KOPT-K1 (cell line): ENCODE data around the gene CCS.
A peak's percentile ranks its signal among the peaks of the same experiment; 100 is the strongest.
"Not testable (repeated sequence)": the region's sequence is repeated elsewhere in the genome, so short reads cannot be mapped to it uniquely, and the experiment has no call there.

Source experiments
- H3K27ac ChIP-seq: fragments of 200-600 bp; sonication (generic); 2 replicates; pipeline ENCODE4 v1.5.1; 2016; ENCODE audit warnings: antibody characterized with exemption, mild to moderate bottlenecking, low read depth, low read length; ENCODE audit not compliant: poor library complexity, severe bottlenecking
- H3K36me3 ChIP-seq: fragments of 200-600 bp; sonication (generic); 2 replicates; pipeline ENCODE4 v1.5.1; 2017; ENCODE audit warnings: antibody characterized with exemption, mild to moderate bottlenecking, low read length, moderate library complexity; ENCODE audit not compliant: insufficient read depth
- H3K9me3 ChIP-seq: fragments of 200-600 bp; sonication (generic); 2 replicates; pipeline ENCODE4 v1.5.1; 2017; ENCODE audit warnings: antibody characterized with exemption, low read length, mild to moderate bottlenecking; ENCODE audit not compliant: insufficient read depth, poor library complexity, severe bottlenecking

CCS gene

GRCh38 chr11:66598993-66599392 is 6.0 kb downstream of the CCS start:
- peaks cover 44% of the 10 kb centered on the region for H3K36me3 ChIP-seq
- no peak overlapping the region for H3K27ac ChIP-seq
- no peaks in the 10 kb centered on the region for H3K9me3 ChIP-seq

- peaks cover 56% of the 10 kb centered on the region for H3K36me3 ChIP-seq
- no peaks in the 10 kb centered on the region for H3K9me3 ChIP-seq
- H3K27ac ChIP-seq = no peak overlapping the region
Measured at GRCh38 chr11:66600219-66600618, 7.2 kb downstream of the CCS start.

- Histone ChIP-seq H3K36me3 (peaks cover 61% of the 10 kb centered on the region), H3K27ac (no peak overlapping the region), H3K9me3 (no peaks in the 10 kb centered on the region)
Measured at GRCh38 chr11:66600631-66601233, 7.7 kb downstream of the CCS start.

- H3K36me3 ChIP-seq = peaks cover 70% of the 10 kb centered on the region
- H3K9me3 ChIP-seq = no peaks in the 10 kb centered on the region
- no peak overlapping the region for H3K27ac ChIP-seq
Measured at GRCh38 chr11:66603072-66603471, 10.1 kb downstream of the CCS start.

- H3K36me3 ChIP-seq = peaks cover 64% of the 10 kb centered on the region
- H3K9me3 ChIP-seq = no peaks in the 10 kb centered on the region
- no peak overlapping the region for H3K27ac ChIP-seq
Measured at GRCh38 chr11:66604155-66604554, 11.2 kb downstream of the CCS start.

GRCh38 chr11:66606608-66607007 is 13.6 kb downstream of the CCS start:
- H3K27ac ChIP-seq, H3K9me3 ChIP-seq: not testable (repeated sequence)
- peaks cover 39% of the 10 kb centered on the region for H3K36me3 ChIP-seq

GRCh38 chr11:66607126-66607834 is 14.3 kb downstream of the CCS start:
- no peaks in the 10 kb centered on the region for H3K9me3 ChIP-seq
- no peak overlapping the region for H3K27ac ChIP-seq
- H3K36me3 ChIP-seq = peaks cover 34% of the 10 kb centered on the region

- H3K9me3 ChIP-seq = no peaks in the 10 kb centered on the region
- peaks cover 16% of the 10 kb centered on the region; the same call in 1 of the 2 replicates for H3K36me3 ChIP-seq
- H3K27ac ChIP-seq = peak overlapping the region; percentile 73
Measured at GRCh38 chr11:66609721-66610617, 17.0 kb downstream of the CCS start.

- no peak overlapping the region for H3K27ac ChIP-seq
- no peaks in the 10 kb centered on the region for H3K9me3 ChIP-seq
- peaks cover 5% of the 10 kb centered on the region for H3K36me3 ChIP-seq
Measured at GRCh38 chr11:66612458-66612857, 19.5 kb downstream of the CCS start.

- Histone ChIP-seq H3K9me3 (no peaks in the 10 kb centered on the region), H3K36me3 (peaks cover 21% of the 10 kb centered on the region), H3K27ac (no peak overlapping the region)
Measured at GRCh38 chr11:66614073-66614472, 21.1 kb downstream of the CCS start.

GRCh38 chr11:66616379-66617154 is 23.6 kb downstream of the CCS start, which contains the start of gene RBM14:
Gene RBM14 (plus strand): TSS chr11:66616630. CDS start chr11:66616721, 91 bp downstream.
- Histone ChIP-seq H3K9me3 (no peaks in the 10 kb centered on the region), H3K36me3 (peaks cover 46% of the 10 kb centered on the region), H3K27ac (peak within 1 kb of the TSS; percentile 94)

- H3K27ac ChIP-seq = peak overlapping the region; percentile 94
Measured at GRCh38 chr11:66617155-66617834, 24.3 kb downstream of the CCS start.

GRCh38 chr11:66619080-66619554 is 26.1 kb downstream of the CCS start:
- Histone ChIP-seq H3K36me3 (peaks cover 71% of the 10 kb centered on the region), H3K27ac (peak overlapping the region; percentile 94), H3K9me3 (no peaks in the 10 kb centered on the region)

More at GRCh38 chr11:66617155-66617834, 24.3 kb downstream of the CCS start:
- H3K9me3 ChIP-seq = no peaks in the 10 kb centered on the region
- H3K36me3 ChIP-seq = peaks cover 53% of the 10 kb centered on the region

GRCh38 chr11:66624450-66624849 is 31.5 kb downstream of the CCS start:
- no peaks in the 10 kb centered on the region for H3K9me3 ChIP-seq
- H3K27ac ChIP-seq = no peak overlapping the region
- H3K36me3 ChIP-seq = peaks cover 100% of the 10 kb centered on the region
